Measurements from ENCODE around the gene CREB3L1. TPM values are rescaled to one million over a fixed set of nuclear protein-coding genes. Genes with fewer than 3 reads are reported as not detected.

Gene CREB3L1
- total RNA-seq, 1 donor from 2014 or later = 1.2 TPM

GRCh38 chr11:46330154-46330553, 52.7 kb downstream of the CREB3L1 start:
- no peak for DNase-seq

DNA sequence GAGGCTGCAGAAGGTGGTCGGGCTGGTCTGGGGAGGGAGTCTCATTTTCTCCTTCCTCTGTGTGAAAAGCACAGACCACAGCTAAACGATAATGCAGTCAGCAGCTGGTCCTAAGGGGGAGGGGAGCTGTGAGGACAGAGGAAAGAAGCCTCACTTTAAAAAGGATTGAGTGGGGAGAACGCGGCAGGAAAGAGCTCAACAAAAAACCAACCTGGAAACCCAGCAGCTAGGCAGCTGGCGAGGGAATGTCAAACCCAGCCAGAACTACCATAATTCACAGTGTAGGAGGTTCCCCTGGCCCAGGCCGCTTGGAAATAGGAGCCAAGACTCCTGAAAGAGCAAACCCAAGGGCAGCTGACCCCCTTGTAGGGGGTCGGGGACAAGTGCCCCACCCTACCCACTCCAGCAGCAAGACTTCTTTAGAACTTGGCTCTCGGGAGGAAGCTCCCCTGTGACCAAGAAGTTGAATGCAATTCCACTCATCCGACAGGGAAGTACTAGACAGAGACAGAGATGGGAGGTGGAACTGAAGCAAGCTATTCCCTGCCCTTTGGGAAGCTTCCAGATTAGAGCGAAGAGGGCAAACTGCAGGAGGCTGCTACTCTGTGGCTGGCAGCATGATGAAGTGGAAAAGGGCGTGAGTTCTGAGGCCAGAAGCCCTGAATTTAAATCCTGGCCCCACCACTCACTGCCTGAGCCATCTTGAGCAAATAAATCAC, 53.3 kb downstream of the CREB3L1 start:
- no peak for DNase-seq

- DNase-seq = no peak
Measured at GRCh38 chr11:46331282-46331984, 54.0 kb downstream of the CREB3L1 start.

- DNase-seq = no peak
Measured at GRCh38 chr11:46332093-46332567, 54.7 kb downstream of the CREB3L1 start.

DNA sequence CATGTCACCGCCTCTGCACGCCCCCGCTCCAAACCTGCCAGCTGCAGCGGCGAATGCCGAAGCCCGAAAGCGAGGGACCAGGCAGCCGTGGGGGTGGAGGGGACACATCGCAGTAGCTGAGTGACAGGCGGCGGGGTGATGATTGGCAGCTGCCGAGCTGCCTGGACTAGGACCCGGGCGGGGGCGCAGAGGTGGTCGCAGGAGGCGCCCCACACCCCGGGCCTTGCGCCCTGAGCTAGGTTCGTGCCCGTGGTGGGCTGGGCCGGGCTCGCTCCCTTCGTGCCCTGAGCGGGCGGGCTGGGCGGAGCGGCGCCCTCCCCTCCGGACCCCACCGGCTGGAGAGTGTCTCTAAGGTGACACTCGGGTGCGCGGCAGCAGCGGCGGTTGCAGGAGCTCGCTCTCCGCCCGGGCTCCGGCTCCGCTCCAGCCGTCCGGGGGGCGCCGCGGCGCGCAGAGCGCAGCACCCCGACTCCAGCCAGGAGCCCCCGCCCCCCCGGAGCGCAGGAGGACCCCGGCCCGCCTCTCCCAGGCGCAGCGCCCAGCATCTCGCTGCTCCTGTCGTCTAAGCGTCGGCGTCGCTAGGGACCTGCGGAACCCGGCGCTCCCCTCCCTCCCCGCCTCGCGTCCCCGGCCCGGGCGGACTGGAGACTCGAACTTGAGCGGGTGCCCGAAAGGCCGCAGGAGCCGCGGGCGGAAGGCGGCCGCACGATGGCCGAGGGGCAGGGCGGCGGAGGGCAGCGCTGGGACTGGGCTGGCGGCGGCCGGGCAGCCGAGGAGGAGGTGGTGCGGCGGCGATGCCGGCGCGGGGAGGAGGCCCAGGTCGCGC, 55.3 kb downstream of the CREB3L1 start:
- DNase-seq = no peak

DNA sequence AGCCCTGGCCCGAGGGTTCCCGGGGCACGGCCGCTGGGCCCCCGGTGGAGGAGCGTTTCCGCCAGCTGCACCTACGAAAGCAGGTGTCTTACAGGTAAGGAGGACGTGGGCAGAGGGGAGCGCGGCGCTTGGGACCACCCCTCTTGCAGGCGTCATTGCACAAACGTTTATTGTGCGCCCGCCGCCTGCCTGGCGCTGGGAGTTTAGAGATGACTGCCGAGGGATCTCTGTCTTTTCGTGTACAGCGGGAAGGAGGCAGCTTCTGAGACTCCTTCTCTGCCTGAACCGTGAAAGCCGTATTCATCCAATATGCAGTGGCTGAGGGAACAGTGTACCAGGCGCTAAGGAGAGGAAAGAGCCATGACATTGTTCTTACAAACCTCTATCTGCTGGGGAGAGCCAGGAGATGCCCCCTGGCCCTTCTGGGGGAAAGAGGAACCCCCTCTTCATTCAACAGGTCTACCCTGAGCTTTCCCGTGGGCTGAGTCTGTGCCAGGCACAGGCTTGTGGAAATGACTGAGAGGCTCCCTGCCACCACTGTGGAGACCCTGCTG, 56.0 kb downstream of the CREB3L1 start:
- DNase-seq = no peak

DNA sequence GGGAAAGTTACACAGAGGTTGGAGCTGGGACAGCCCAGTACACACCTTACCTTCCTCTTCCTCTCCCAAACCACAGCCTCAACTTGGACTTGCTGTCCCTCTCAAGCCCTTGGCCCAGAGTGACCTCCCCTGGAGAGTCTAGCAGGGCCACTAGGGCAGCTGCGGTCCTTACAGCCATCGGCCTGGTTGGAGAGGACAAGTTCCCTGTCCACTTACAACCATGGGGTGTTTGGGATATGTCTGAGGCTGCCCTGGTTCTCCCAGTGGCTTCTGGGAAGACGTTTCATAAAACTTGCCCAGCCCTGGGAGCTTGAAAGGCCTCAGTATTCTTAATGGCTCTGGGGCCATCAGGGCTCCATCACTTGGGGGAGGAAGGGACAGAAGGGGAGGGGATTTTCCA, 56.7 kb downstream of the CREB3L1 start:
- DNase-seq = no peak

- DNase-seq = no peak
Measured at GRCh38 chr11:46335271-46335670, 57.8 kb downstream of the CREB3L1 start.

DNA sequence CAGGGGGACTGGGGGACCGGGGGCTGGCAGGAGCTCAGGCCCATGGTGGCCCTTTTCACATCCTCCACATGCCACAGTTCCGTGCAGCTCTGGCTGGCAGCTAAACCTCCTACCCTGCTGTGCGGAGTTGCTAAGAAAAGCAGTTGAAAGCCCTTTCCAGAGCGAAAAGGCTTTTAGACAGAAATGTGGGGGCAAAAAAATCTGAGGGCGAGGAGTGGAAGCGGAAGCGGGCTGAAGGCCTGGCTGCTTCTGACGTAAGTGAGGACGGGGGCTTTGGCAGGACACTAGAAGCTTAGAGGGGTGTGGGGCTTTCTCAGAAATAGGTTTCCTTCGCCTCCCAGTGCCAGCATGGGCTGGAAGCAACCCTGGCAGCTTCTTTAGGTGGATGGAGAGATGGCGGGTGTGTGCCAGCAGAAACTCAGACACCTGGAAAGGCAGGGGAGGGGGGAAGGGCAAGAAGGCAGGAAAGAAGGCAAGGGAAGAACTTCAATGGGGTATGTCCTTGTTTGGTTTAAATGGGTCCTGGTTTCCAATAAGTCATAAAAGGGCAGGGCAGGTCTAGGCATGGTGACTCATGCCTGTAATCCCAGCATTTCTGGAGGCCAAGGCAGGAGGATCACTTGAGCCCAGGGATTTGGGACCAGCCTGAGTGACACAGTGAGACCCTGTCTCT, 58.6 kb downstream of the CREB3L1 start:
- peak; percentile 61 for DNase-seq

DNA sequence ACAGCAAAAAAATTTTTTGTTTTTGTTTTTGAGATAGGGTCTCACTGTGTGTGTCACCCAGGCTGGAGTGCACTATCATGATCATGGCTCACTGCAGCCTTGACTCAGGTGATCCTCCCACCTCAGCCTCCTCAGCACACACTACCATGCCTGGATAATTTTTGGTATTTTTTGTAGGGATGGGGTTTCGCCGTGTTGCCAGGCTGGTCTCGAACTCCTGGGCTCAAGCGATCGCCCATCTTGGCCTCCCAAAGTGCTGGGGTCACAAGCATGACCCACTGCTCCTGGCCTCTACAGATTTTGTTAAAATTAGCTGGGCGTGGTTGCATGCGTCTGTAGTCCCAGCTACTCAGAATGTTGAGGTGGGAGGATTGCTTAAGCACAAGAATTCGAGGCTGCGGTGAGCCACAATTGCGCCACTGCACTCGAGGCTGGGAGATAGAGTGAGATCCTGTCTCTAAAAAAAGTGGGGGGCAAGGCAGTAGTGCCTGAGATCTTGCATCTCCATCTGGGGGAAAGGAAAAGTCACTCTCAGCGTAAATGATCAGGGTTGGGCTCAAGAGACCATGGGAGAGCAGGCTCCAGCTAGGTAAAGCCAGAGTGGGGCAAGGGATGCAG, 59.2 kb downstream of the CREB3L1 start:
- no peak for DNase-seq

- no peak for DNase-seq
Measured at GRCh38 chr11:46337626-46338345, 60.3 kb downstream of the CREB3L1 start.

GRCh38 chr11:46338636-46338987, 61.1 kb downstream of the CREB3L1 start:
- no peak for DNase-seq

- DNase-seq = no peak
Measured at GRCh38 chr11:46338988-46339666, 61.7 kb downstream of the CREB3L1 start.

- no peak for DNase-seq
Measured at GRCh38 chr11:46339816-46340215, 62.4 kb downstream of the CREB3L1 start.

DNA sequence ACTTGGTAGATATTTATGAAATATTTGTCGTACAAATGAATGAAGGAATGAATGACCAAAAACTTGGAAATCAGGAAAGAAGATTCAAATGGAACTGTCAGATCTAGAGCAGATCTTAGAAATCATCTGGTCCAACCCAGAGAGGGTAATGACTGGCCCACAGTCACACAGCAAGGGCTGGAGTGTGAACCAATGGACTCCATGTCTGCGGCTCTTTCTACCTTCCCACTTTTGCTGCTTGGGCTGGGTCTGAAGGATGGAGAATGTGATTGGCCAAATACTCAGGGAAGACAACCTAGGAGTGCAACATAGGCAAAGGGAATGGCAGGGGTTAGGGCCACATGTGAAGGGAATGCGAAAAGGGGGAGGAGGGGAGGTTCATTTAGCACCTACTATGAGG, 64.0 kb downstream of the CREB3L1 start:
- DNase-seq = no peak

DNA sequence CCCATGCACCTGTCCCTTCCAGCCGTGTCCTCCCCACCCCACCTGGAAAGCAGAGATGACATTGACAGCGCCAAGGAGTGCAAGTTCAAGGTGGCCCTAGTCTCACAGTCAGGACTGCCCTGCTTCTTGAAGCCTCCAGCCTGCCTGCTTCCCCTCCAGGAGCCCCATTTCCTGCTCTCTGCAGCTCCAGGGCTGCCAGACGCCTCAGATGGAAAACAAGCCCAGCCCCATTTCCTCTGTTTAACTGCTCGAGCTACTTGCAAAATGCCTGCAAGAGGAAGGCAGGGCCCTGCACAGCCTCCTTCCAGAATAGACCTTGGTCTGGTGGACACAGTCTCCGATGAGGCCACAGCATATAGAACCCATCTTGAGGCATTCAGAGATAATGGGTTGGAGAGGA, 64.8 kb downstream of the CREB3L1 start:
- DNase-seq = no peak

GRCh38 chr11:46343520-46343919, 66.1 kb downstream of the CREB3L1 start:
- DNase-seq = no peak

DNA sequence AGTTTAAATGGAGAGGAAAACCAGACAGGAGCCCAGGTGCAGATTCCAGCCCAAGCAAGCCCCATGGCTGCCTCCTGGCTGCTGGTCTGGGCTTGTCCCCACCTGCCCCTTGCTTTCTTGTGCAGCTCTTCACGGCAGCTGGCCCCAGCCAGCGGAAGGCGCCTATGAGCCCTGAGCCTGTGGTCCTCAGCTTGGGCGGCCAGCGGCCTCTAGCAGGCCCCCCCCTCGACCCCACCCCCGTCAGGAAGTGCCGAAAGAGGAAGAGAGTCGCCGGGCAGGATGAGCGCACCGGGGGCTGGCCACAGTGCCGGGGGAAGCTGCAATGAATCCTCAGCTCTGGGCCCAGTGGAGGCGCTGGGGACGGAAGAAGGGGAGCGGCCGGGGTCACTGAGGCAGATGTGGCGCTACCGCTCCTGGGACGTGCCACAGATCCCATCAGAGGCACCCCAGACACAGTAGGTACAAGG, 67.7 kb downstream of the CREB3L1 start:
- no peak for DNase-seq

DNA sequence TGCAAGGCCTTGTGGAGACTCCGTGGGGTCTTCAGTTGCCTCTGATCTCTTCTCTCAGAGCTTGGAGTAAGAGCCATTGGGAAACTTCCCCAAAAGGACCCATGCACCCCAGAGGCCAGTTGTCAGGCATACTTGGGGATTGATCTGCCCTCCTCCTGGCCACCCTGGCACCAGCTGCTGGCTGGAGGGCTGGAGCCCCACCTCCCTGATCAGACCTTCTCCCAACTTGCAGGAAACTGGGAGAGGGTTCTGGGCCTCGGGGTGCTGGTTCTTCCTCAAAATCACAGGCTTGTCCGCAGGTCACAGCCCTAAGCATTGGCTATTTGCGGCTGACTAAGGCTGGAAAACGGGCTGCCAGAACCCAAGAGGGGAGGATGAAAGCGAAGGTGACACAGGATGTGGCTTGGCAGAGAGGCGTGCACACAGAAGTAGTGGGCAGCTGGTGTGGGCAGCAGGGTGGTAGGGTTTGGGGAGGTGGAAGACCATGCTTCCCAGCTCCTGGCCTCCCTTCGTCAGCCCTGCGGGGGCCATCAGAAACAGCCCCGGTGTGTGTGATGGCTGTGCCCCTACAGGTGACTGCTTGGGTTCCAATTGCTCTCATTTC, 68.5 kb downstream of the CREB3L1 start:
- DNase-seq = no peak
